B cell (primary cell): Measurements from ENCODE around the gene IFITM1. TPM values are rescaled to one million over a fixed set of nuclear protein-coding genes. Genes with fewer than 3 reads are reported as not detected.
"Not testable (repeated sequence)": the region's sequence is repeated elsewhere in the genome, so short reads cannot be mapped to it uniquely, and the experiment has no call there.

Experiments used
- ATAC-seq: fragments of 200-7000 bp; cut with Tn5 transposase; one replicate; pipeline ENCODE4 v1.10.0; 2021; ENCODE audit warnings: low read depth, mild to moderate bottlenecking, moderate number of reproducible peaks, moderate library complexity
- CTCF ChIA-PET: fragments of 350-600 bp; sonication (Branson Sonifier 250); formaldehyde crosslinking; loops from one replicate; lab custom pipeline; 2021; ENCODE audit warnings: antibody characterized with exemption, inconsistent platforms; lab: Charles Lee
- POLR2A ChIA-PET: fragments of 350-600 bp; sonication (Branson Sonifier 250); formaldehyde crosslinking; loops from one replicate; lab custom pipeline; 2021; ENCODE audit warnings: antibody characterized with exemption; lab: Charles Lee
- DNase-seq: peaks from one replicate; pipeline ENCODE4 v3.0.0; 2013
- H2AFZ ChIP-seq: 2 replicates; pipeline ENCODE4 v1.6.1; 2012; ENCODE audit warnings: mild to moderate bottlenecking, low read depth, low read length; ENCODE audit not compliant: insufficient read depth, poor library complexity, severe bottlenecking
- H3K27ac ChIP-seq, 2 donors: 1 replicate in 1 of 2; 2 replicates in 1 of 2; pipeline ENCODE4 v1.5.1; 2012 to 2013; ENCODE audit warnings: low read length in 2 of 2, mild to moderate bottlenecking in 2 of 2, moderate library complexity in 1 of 2
- H3K27me3 ChIP-seq, 4 experiments: fragments of 200-600 bp in 1 of 4; sonication (generic) in 1 of 4; replicated peaks in 1 of 4; 1 replicate in 2 of 4; 2 replicates in 2 of 4; pipeline versions ENCODE4 v1.6.1 to v1.7.0; 2013 to 2016; ENCODE audit warnings: low read length in 3 of 4, mild to moderate bottlenecking in 2 of 4, mixed read lengths in 1 of 4, moderate library complexity in 1 of 4; ENCODE audit not compliant: insufficient read depth in 4 of 4, control insufficient read depth in 3 of 4; ENCODE audit errors: control extremely low read depth in 1 of 4
- H3K36me3 ChIP-seq, 2 experiments: replicated peaks in 1 of 2; 1 replicate in 1 of 2; 2 replicates in 1 of 2; pipeline versions ENCODE4 v1.6.1 to v1.7.1; 2013; ENCODE audit warnings: low read length in 1 of 2; ENCODE audit not compliant: insufficient read depth in 2 of 2, control insufficient read depth in 1 of 2; ENCODE audit errors: control extremely low read depth in 1 of 2, extremely low read depth in 1 of 2
- H3K4me1 ChIP-seq, 2 donors: fragments of 200-600 bp in 1 of 2; sonication (generic) in 1 of 2; 1 replicate in 1 of 2; 2 replicates in 1 of 2; pipeline versions ENCODE4 v1.5.1 to v1.6.1; 2013 to 2017; ENCODE audit warnings: low read length in 2 of 2; ENCODE audit not compliant: control insufficient read depth in 2 of 2, insufficient read depth in 2 of 2
- H3K4me2 ChIP-seq: replicated peaks from 2 replicates; pipeline ENCODE3; 2012; ENCODE audit warnings: mild to moderate bottlenecking, low read depth, low read length; ENCODE audit not compliant: poor library complexity, severe bottlenecking
- H3K4me3 ChIP-seq, 5 experiments: fragments of 200-600 bp in 1 of 5; sonication (generic) in 1 of 5; 1 replicate in 3 of 5; 2 replicates in 2 of 5; pipeline versions ENCODE4 v1.5.1 to v1.7.0; 2011 to 2016; ENCODE audit warnings: low read length in 4 of 5, mild to moderate bottlenecking in 4 of 5, low read depth in 2 of 5, control low read depth in 1 of 5, moderate library complexity in 1 of 5; ENCODE audit not compliant: insufficient read depth in 1 of 5; ENCODE audit errors: control extremely low read depth in 1 of 5, extremely low read depth in 1 of 5
- H3K79me2 ChIP-seq: fragments of 200-600 bp; sonication (generic); one replicate; pipeline ENCODE4 v1.6.0; 2016; ENCODE audit warnings: low read length; ENCODE audit not compliant: control insufficient read depth, insufficient read depth
- H3K9ac ChIP-seq: fragments of 200-600 bp; sonication (generic); 2 replicates; pipeline ENCODE4 v1.6.1; 2017; ENCODE audit warnings: mild to moderate bottlenecking, low read length, moderate library complexity
- H3K9me3 ChIP-seq, 3 donors: one replicate each; pipeline versions ENCODE4 v1.6.1 to v1.7.1; 2013; ENCODE audit warnings: low read length in 2 of 3; ENCODE audit not compliant: control insufficient read depth in 2 of 3, insufficient read depth in 1 of 3; ENCODE audit errors: control extremely low read depth in 1 of 3
- H4K20me1 ChIP-seq: 2 replicates; pipeline ENCODE4 v1.6.0; 2012; ENCODE audit warnings: mild to moderate bottlenecking, low read length; ENCODE audit not compliant: insufficient read depth, control insufficient read depth, poor library complexity, severe bottlenecking
- H3K27ac Mint-ChIP-seq: one replicate; pipeline ENCODE4 v1.8.0; 2021; ENCODE audit warnings: mixed read lengths
- H3K27me3 Mint-ChIP-seq: one replicate; pipeline ENCODE4 v1.8.0; 2021; ENCODE audit warnings: mixed read lengths
- H3K4me1 Mint-ChIP-seq: one replicate; pipeline ENCODE4 v1.8.0; 2021; ENCODE audit warnings: mixed read lengths
- H3K4me3 Mint-ChIP-seq: one replicate; pipeline ENCODE4 v1.8.0; 2021; ENCODE audit warnings: mixed read lengths
- H3K9me3 Mint-ChIP-seq: one replicate; pipeline ENCODE4 v1.8.0; 2022; ENCODE audit warnings: mixed read lengths; ENCODE audit not compliant: insufficient read depth
- WGBS: methylation state at CpG from one replicate; pipeline ENCODE4 v1.1.5; 2013; ENCODE audit warnings: missing lambda C conversion rate; ENCODE audit not compliant: insufficient coverage; 5-methylcytosine and 5-hydroxymethylcytosine counted together
- intact Hi-C: fragments of 100-400 bp; cut with micrococcal nuclease; formaldehyde crosslinking; loops from one replicate; pipeline ENCODE4 v1.10.0; 2022
- polyA plus RNA-seq: library from polyadenylated mRNA; depleted of rRNA; stranded (reverse); fragments of >200 nt; gene quantifications from 2 replicates; pipeline ENCODE4 v1.2.3, GENCODE V29; 2012
- total RNA-seq, 2 donors: library from RNA; stranded (reverse); fragments of 120-200 nt in 1 of 2; gene quantifications; 1 replicate in 1 of 2; 2 replicates in 1 of 2; pipeline versions ENCODE4 v1.2.3 to v1.2.4, GENCODE V29; 2013 to 2022

IFITM1 gene
- total and polyA plus RNA-seq, 2 donors (not counting 1 experiment from before 2014, with no cell fraction given) = 19.5 to 83.7 TPM

DNA sequence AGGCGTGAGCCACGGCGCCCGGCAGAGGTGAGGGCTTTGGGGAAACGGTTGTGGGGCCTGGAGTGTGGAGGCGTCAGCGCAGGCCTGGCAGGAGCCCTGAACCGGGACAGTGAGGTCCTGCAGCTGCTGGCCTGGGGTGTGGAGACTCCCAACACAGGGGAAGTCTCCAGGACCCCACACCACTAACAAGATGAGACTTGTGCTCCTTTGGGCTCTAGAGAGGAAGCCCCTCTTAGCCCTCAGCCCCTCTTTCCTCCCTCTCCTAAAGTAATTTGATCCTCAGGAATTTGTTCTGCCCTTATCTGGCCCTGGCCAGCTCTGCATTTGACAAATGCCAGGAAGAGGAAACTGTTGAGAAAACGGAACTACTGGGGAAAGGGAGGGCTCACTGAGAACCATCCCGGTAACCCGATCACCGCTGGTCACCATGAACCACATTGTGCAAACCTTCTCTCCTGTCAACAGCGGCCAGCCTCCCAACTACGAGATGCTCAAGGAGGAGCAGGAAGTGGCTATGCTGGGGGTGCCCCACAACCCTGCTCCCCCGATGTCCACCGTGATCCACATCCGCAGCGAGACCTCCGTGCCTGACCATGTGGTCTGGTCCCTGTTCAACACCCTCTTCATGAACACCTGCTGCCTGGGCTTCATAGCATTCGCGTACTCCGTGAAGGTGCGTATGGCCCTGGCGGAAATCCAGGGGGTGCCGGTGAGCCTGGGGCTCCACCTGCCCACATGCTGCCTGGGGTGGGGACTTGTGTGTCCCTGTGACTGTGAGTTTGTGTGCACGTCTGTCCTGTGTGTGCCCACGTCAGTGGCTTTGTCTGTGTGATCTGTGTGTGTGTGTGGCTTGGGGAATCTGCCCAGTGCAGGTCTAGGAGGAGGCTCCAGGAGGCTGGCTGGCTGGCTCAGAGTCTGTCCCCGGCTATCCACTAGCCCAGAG lies 5.8 kb upstream of the IFITM1 start, which contains the start of gene IFITM2:
IFITM2 (plus strand) TSS at position 51 of the 943 bp plus-strand sequence; CDS start at position 428, 377 bp downstream.
- peaks cover 52% of the 10 kb centered on the region for H3K4me1 Mint-ChIP-seq
- not testable (repeated sequence) for H3K9me3 ChIP-seq

GRCh38 chr11:308740-309665 lies 4.8 kb upstream of the IFITM1 start:
- Histone ChIP-seq H3K4me1 (peaks cover 36 to 64% of the 10 kb centered on the region in 2 donors), H3K9ac (peak overlapping the region; percentile 82), H3K4me2 (peak overlapping the region; percentile 75), H3K79me2 (peaks cover 29% of the 10 kb centered on the region), H3K27ac (peak overlapping the region; percentile 56 to 82), H3K4me3 (peak overlapping the region; percentile 59 to 90 (median 72))
- H3K9me3 Mint-ChIP-seq, ATAC-seq, DNase-seq, H3K36me3 ChIP-seq, H2AFZ ChIP-seq, H3K27me3 Mint-ChIP-seq, H3K27me3 ChIP-seq, H4K20me1 ChIP-seq, H3K9me3 ChIP-seq: not testable (repeated sequence)
- intact Hi-C loops = loop anchor here (5.0 kb wide), 1 partner anchor 42 kb away; no protein-coding TSS in a partner anchor
- Mint-ChIP-seq H3K4me1 (peaks cover 53% of the 10 kb centered on the region), H3K4me3 (peak overlapping the region; percentile 98), H3K27ac (peak overlapping the region; percentile 98)
- ChIA-PET CTCF (interaction anchor here (0.6 to 1.7 kb wide), 8 partner anchors 8 to 97 kb away, joined by 3 to 8 read pairs (median 4); no protein-coding TSS in a partner anchor), POLR2A (interaction anchor here (1.0 to 1.4 kb wide), 4 partner anchors 8 to 58 kb away, joined by 3 to 5 read pairs (median 4); no protein-coding TSS in a partner anchor)
- WGBS = 69% methylated on average over 13 of the region's 24 CpGs

More for the DNA sequence above, 5.8 kb upstream of the IFITM1 start, which contains the start of gene IFITM2:
- POLR2A ChIA-PET = interaction anchor here (0.6 to 1.4 kb wide), 5 partner anchors 9 to 101 kb away, joined by 3 to 4 read pairs (median 3); no protein-coding TSS in a partner anchor
- Histone ChIP-seq H3K4me3 (peak within 1 kb of the TSS; percentile 59 to 90 (median 72)), H3K4me1 (peaks cover 37 to 64% of the 10 kb centered on the region in 2 donors), H3K27ac (peak within 1 kb of the TSS; percentile 78 to 82), H3K79me2 (peaks cover 21% of the 10 kb centered on the region), H3K9ac (peak within 1 kb of the TSS; percentile 82), H3K4me2 (peak within 1 kb of the TSS; percentile 75), H2AFZ (peak within 1 kb of the TSS; percentile 86)
- CTCF ChIA-PET = interaction anchor here (1.1 to 5.6 kb wide), 7 partner anchors 9 to 142 kb away, joined by 3 to 54 read pairs (median 21); partner anchors contain the start of genes IFITM3 and PTDSS2
- H3K36me3 ChIP-seq, H3K27me3 Mint-ChIP-seq, H3K27me3 ChIP-seq, H4K20me1 ChIP-seq, H3K9me3 Mint-ChIP-seq: not testable (repeated sequence)
- DNase-seq = peak; percentile 77
- Mint-ChIP-seq H3K4me3 (peak within 1 kb of the TSS; percentile 98), H3K27ac (peak within 1 kb of the TSS; percentile 98)
- 1% methylated on average over 7 of the region's 28 CpGs for WGBS
- intact Hi-C loops = loop anchor here (5.0 kb wide), 1 partner anchor 41 kb away; no protein-coding TSS in a partner anchor
- ATAC-seq = peak; percentile 26

DNA sequence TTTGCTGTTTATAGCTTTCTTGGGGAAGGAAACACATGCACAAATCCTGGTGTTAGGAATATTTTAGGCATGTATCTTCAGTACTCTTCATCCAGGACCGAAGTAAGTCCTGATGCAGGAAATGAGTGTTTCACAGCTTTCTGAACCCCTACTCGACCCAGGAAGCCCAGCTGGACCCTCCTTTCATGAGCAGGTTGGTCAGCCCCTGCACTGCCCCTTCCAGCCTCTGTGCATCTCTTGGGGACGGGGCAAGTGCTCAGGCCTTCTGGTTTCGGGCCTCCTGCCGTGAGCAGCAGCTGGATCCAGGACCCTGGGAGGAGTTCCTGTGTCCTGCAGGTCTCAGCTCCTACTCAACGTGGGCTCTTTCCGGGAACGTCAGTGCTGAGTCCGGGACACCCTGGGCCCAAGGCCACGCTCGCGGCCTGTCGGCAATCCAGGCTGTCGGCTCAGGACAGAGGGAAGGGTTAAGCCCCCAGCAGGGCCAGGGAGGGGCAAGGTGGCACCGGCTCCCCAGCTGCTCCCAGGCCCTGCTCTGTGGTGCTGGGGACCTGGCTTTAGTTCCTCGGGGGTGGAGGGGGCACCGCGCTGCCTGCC lies 3.8 kb upstream of the IFITM1 start:
- intact Hi-C loops = loop anchor here (5.0 kb wide), 1 partner anchor 43 kb away; no protein-coding TSS in a partner anchor
- H4K20me1 ChIP-seq, ATAC-seq, H3K9me3 Mint-ChIP-seq, H3K27me3 Mint-ChIP-seq, H3K36me3 ChIP-seq, H3K9me3 ChIP-seq, H3K27me3 ChIP-seq, DNase-seq: not testable (repeated sequence)
- peak overlapping the region; percentile 41 to 42 for H3K27ac ChIP-seq
- H3K4me1 Mint-ChIP-seq = peaks cover 57% of the 10 kb centered on the region
- CTCF ChIA-PET = interaction anchor here (0.6 to 1.7 kb wide), 8 partner anchors 7 to 96 kb away, joined by 3 to 8 read pairs (median 4); no protein-coding TSS in a partner anchor
- H3K4me3 ChIP-seq = peak overlapping the region; percentile 23 to 90 (median 28)
- peak overlapping the region; percentile 98 for H3K4me3 Mint-ChIP-seq
- peaks cover 35% of the 10 kb centered on the region for H3K79me2 ChIP-seq
- H2AFZ ChIP-seq = peak overlapping the region; percentile 32
- H3K4me1 ChIP-seq = peaks cover 39 to 65% of the 10 kb centered on the region in 2 donors
- POLR2A ChIA-PET = interaction anchor here (1.2 to 1.3 kb wide), 2 partner anchors 43 to 45 kb away, joined by 4 to 5 read pairs; no protein-coding TSS in a partner anchor
- 7% methylated on average over 2 of the region's 18 CpGs for WGBS
- peak overlapping the region; percentile 75 for H3K4me2 ChIP-seq
- peak overlapping the region; percentile 15 for H3K9ac ChIP-seq
- peak overlapping the region; percentile 98 for H3K27ac Mint-ChIP-seq
